Activated CD8-positive, alpha-beta memory T cell treated with anti-CD3 and anti-CD28 coated beads for 48 hours (primary cell): ENCODE measurements around the gene SLC9C2.
"Not testable (repeated sequence)": the region's sequence is repeated elsewhere in the genome, so short reads cannot be mapped to it uniquely, and the experiment has no call there.

Source experiments
- DNase-seq, 3 experiments: peaks; one replicate each; pipeline ENCODE4 v3.0.0-alpha.2; 2020; ENCODE audit warnings: low read depth in 2 of 3, low spot score in 2 of 3

The SLC9C2 gene

GRCh38 chr1:173603056-173603591 is at the start of gene SLC9C2:
TSS of gene SLC9C2 (minus strand) at chr1:173603072. CDS start at chr1:173601776, 1,296 bp downstream.
- DNase-seq = no peak

GRCh38 chr1:173648880-173649605 is 46.2 kb upstream of the SLC9C2 start:
- no peak for DNase-seq

- no peak for DNase-seq
Observed at GRCh38 chr1:173646656-173647055, 43.8 kb upstream of the SLC9C2 start.

- not testable (repeated sequence) for DNase-seq
Observed at GRCh38 chr1:173642450-173643139, 39.7 kb upstream of the SLC9C2 start.

GRCh38 chr1:173639102-173639501 is 36.2 kb upstream of the SLC9C2 start:
- DNase-seq = no peak

- no peak for DNase-seq
Observed at GRCh38 chr1:173638043-173639021, 35.5 kb upstream of the SLC9C2 start.

- not testable (repeated sequence) for DNase-seq
Observed at GRCh38 chr1:173637236-173638042, 34.6 kb upstream of the SLC9C2 start.

- DNase-seq = no peak
Observed at GRCh38 chr1:173635116-173635515, 32.2 kb upstream of the SLC9C2 start, which contains the start of gene TEX50. TSS of gene TEX50 (plus strand) at chr1:173635338. CDS start at chr1:173635522, 184 bp downstream.

- no peak for DNase-seq
Observed at GRCh38 chr1:173628888-173629287, 26.0 kb upstream of the SLC9C2 start.

- no peak for DNase-seq
Observed at GRCh38 chr1:173627269-173627668, 24.4 kb upstream of the SLC9C2 start.

- no peak for DNase-seq
Observed at GRCh38 chr1:173616859-173617258, 14.0 kb upstream of the SLC9C2 start.

- not testable (repeated sequence) for DNase-seq
Observed at GRCh38 chr1:173613086-173613485, 10.2 kb upstream of the SLC9C2 start.

GRCh38 chr1:173608503-173609216 is 5.8 kb upstream of the SLC9C2 start:
- no peak for DNase-seq

- DNase-seq = no peak
Observed at GRCh38 chr1:173601588-173601987, 1.3 kb downstream of the SLC9C2 start.

- DNase-seq = no peak
Observed at GRCh38 chr1:173596097-173596825, 6.6 kb downstream of the SLC9C2 start.

GRCh38 chr1:173591138-173591537 is 11.7 kb downstream of the SLC9C2 start:
- DNase-seq = not testable (repeated sequence)

GRCh38 chr1:173590557-173590956 is 12.3 kb downstream of the SLC9C2 start:
- no peak for DNase-seq

GRCh38 chr1:173581383-173582079 is 21.3 kb downstream of the SLC9C2 start:
- no peak for DNase-seq
